ENCODE results near the gene ITGB6.

DNA sequence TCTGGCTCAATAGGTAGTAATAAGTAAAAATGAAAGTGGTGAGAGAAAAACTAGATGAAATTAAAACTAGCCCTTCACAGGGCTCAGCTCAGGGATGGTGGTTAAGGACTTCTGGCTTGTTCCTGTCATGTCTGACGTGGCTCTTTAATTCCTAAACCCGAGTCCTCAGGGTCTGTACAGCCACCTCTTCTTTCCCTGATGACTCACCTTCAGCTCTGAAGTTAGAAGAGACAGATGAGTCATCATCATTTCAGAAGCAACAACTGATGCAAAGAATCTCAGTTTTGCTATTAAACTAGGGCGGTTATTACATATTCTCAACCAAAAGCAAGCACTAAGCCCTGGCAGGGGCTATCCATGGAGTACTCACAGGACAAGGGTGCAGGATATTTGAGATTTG lies 24.0 kb upstream of the ITGB6 start:
- TF ChIP-seq, protein P1, sequence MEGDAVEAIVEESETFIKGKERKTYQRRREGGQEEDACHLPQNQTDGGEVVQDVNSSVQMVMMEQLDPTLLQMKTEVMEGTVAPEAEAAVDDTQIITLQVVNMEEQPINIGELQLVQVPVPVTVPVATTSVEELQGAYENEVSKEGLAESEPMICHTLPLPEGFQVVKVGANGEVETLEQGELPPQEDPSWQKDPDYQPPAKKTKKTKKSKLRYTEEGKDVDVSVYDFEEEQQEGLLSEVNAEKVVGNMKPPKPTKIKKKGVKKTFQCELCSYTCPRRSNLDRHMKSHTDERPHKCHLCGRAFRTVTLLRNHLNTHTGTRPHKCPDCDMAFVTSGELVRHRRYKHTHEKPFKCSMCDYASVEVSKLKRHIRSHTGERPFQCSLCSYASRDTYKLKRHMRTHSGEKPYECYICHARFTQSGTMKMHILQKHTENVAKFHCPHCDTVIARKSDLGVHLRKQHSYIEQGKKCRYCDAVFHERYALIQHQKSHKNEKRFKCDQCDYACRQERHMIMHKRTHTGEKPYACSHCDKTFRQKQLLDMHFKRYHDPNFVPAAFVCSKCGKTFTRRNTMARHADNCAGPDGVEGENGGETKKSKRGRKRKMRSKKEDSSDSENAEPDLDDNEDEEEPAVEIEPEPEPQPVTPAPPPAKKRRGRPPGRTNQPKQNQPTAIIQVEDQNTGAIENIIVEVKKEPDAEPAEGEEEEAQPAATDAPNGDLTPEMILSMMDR (IDR thresholded peaks at IDR 0.05; ENCODE audit: low read length), result no peak
- TF ChIP-seq EZH2 (IDR thresholded peaks at IDR 0.05; ENCODE audit: borderline replicate concordance, low read length), result no peak

All from OCI-LY1 (cell line).